CD4-positive, alpha-beta T cell treated with Interleukin-10 for 1 hour (primary cell): ENCODE measurements around the gene FAM118A.
"Not testable (repeated sequence)": the region's sequence is repeated elsewhere in the genome, so short reads cannot be mapped to it uniquely, and the experiment has no call there.

Experiments used
- DNase-seq: peaks from one replicate; pipeline ENCODE4 v3.0.0-alpha.2; 2020

The FAM118A gene

DNA sequence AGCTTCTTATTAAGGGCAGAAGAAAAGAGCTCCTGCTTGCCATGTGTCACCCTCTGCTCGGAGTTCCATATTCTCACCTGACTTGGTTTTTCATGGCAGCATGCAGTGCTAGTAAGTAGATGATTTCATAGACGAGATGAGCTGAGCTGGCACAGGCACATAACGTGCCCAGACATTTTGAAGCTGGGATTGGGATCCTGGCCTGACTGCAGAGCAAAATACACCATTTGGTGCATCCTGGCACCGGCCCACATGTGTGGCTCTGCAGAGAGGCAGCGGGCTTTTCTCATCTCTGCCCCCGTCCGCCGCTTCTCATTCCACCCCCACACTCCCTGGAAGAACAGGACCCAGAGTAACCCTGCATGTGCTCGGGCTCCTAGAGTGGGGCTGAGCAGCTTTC lies 24.8 kb downstream of the FAM118A start:
- DNase-seq, result no peak

DNA sequence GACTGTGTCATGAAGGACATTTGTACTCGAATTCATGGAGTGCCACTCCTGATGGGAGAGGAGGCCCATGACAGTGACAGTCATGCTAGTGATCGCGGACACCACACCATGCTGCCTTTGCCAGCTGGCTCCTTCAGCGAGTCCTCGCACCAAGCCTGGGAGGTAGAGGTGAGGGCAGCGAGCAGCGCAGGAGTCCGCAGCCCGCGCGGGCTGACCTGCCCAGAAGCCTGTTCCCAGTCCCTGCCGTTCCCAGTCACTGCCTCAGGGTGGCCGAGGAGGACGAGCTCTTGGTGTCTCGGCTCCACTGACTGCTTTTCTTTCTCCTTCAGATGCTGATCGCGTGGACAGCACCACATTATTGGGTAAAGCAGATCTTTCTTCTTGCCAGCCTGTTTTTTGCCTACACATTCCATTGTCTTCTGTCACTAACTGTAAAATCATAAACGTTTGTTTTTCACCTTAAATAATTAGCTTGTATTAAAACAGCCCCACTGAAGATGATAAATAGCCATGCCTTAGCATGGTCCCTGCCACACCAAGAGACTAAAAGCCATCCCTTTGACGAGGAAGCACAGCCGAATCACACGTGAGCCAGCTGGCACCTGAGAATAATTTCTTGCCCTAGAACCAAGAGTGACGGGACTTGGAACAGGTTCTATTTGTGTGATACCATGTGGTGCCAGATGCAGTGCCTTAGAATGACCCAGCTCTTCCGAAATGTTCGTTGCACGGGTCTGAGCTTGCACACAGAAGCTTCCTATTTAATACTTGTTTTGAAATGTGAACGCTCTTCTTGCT lies 25.5 kb downstream of the FAM118A start:
- no peak for DNase-seq

DNA sequence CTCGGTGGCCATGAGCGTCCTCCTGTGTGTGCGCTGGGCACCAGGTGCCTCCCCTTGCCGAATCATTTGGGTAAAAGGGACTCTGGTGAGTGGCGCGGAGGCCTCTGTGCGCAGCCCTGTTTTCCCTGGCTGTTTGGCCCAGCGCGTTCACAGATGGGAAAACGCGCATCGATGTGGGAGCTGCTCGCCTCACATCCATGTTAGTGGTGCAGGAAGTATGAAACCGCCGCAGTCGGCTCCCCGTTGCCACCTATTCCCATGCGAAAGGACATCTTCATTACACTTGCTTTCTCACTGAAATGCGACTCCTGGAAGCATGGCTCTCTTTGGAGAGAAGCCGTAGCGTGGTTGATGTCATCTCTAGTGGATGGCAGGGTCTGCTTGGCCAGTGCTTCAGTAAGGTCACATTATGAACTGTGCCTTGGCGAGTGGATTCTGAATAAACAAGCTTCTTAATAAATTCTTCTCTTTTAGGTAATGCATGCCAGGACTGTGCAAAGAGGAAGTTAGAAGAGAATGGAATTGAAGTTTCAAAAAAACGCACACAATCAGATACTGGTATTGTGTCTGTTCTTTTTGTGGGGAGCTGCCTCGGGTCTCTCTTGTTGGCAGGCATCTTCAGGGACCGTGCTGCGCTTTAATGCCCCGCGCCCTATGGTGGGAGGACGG lies 26.3 kb downstream of the FAM118A start:
- no peak for DNase-seq

DNA sequence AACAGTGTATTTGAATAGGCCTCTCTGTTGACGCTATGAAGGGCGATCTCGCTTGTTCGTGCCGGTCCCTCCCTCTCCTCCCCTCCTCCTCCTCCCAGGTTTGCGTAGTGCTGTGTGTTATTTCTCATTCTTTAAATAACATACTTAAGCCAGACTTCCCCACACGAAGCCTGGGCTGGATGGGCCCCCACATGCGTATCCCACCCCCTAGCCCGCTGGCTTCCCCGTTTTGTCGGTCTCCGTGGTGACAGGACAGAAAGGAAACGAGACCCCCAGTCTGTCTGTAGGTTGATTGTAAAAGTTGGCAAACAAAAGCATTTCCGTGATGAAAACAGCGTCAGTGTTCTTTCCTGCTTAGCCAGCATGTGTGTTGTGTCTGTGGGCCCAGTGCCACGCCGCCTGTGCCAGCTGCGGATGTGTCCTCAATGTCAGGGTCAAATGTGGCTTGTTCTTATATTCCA lies 27.3 kb downstream of the FAM118A start:
- peak; percentile 28 for DNase-seq

DNA sequence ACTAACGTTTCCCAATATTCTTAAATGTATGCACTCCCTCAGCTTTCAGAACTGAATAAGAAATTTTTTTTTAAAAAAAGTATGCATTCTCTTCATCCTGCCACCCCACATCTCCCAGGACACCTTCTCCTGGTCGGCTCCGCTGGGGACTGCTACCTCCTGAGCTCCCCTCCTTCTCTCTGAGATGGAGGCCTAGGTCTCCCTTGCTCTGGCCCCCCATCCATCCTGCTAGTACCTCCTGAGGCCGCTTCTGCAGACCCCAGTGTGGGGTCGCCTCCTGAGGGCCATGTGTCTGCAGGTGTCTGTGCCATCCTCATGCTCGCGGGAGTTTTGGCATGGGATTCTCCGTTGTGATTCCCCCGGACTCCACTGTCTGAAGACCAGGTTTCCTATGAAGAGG lies 27.8 kb downstream of the FAM118A start:
- no peak for DNase-seq

DNA sequence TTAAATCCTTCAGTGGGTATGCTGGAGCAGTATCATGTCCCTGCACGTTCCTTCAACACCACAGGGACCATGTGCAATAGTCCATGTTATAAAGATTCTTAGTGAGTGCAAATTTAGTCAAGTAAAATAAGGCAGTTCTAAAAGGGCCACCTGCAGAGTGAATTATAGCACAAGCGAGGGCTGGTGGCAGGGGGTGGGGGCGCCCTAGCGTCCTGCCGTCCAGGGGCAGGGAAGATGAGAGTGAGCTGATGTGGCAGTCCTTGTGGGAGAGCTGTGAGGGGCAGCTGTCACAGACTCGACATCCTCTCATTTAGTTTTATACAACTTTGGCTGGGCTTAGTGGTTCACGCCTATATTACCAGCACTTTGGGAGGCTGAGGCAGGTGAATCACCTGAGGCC lies 29.1 kb downstream of the FAM118A start:
- DNase-seq, result no peak

DNA sequence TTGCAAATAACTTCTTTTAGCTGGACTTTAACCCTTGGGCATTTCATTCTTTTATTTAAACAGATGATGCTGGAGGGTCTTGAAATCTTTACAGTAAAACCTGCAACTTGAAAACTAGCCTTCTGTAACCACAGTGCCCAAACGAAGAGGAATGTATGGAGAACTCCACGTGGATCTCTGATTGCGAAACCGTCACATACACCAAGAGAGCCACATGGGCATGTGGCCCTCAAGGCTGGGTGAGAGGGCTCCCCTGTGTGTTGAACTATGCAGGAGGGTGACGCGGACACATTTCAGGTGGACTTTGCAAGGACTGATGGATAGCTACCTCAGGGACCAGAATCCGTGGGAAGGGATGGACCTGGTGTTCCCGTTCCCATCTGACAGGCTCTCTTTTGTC lies 30.6 kb downstream of the FAM118A start:
- no peak for DNase-seq

DNA sequence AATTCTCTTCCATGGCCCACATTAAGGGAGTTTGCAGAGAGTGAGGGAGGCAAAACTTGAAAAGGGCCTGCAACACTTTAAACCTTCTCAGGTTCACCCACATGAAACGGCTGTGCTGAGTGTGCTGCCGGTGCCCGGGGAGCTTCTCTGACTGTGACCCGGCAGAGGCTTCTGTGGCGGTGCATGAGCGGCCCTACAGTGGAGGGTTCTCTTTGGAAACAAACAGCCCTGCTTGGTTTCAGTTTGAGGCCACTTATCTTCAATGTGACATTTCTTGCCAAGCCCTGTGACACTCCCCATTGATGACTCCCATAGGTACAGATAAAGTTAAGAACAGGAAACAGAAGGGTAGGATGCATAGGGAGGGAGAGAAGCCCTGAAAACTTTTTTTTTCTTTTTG lies 31.8 kb downstream of the FAM118A start:
- DNase-seq, result peak; percentile 51

DNA sequence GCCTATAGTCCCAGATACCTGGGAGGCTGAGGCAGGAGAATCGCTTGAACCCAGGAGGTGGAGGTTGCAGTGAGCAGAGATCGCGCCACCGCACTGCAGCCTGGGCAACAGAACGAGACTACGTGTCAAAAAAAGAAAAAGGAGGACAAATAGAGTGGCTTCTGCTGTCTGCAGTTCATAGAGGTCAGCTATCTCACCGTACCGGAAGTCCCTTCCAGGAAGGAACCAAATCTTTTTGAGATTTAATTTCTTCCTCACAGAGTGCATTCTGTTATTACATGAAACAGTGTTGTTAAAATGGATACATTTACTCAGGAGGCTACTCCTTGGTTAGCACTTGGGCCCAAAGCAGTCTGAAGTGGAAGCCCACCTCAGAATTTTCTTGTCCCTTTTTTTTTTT lies 33.4 kb downstream of the FAM118A start:
- DNase-seq, result no peak

DNA sequence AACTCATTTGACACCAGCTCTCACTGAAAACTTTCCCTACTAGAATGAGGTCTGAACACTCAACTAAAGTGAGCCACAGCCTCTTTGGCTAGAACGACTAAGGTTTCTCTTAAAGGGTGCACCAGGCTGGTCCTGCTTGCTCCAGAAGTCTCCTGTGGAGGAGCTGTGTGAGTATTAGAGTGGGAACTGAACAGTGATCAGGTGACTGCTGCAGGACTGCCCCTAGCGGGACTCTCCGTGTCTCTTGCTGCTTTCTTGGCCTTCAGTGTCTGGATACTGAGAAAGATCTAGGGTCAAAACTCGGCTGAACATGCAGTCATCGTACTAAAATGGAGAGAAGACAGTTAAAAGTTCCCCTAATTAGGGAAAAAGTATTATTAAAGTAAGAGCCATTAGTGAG lies 34.6 kb downstream of the FAM118A start:
- no peak for DNase-seq

DNA sequence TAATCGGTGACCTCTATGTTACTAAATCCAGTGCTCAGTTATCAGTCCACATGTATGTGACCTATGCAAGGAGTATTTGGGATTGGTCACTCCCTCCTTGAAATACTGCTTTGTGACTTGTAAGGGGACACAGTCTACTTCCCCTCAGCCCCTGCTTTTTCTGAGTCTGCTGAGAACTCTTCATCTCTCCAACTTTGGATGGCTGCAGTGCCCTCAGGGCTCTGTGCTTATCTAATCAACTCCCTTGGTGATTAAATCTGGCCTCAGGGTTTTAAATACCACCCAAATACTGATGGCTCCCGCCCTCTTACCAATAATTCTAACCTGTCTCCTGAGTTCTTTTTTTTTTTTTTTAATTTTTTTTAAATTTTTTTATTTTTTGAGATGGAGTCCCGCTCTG lies 40.2 kb downstream of the FAM118A start:
- no peak for DNase-seq

DNA sequence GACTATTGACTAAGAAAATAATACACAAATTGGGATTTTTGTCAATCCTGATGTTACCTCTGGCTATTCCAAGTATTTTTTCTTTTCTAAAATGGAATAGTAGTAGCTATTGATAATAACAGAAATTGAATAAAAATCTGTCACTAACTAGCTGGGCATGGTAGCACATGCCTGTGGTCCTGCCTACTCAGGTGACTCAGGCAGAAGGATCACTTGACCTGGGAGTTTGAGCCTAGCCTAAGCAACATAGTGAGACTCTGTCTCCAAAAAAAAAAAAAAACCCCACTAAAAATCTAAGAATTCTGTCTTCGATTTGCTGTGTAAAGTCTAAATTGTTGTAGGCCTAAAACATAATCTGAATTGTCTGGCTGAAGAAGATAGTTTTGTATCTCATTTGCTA lies 42.2 kb downstream of the FAM118A start:
- DNase-seq, result no peak

DNA sequence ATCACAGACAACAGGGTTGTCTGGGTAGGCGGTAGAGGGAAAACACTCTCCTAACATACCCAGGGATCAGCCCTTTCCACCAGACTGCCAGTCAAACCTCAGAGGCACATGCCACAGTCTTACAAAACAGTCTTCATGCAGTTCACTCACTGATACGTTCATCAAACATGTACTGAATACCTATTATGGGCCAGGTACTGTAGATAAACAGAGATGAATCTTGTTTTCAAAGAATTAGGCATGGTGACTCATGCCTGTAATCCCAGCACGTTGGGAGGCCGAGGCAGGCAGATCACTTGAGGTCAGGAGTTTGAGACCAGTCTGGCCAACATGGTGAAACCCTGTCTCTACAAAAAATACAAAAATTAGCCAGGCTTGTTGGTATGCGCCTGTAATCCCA lies 43.0 kb downstream of the FAM118A start:
- not testable (repeated sequence) for DNase-seq

DNA sequence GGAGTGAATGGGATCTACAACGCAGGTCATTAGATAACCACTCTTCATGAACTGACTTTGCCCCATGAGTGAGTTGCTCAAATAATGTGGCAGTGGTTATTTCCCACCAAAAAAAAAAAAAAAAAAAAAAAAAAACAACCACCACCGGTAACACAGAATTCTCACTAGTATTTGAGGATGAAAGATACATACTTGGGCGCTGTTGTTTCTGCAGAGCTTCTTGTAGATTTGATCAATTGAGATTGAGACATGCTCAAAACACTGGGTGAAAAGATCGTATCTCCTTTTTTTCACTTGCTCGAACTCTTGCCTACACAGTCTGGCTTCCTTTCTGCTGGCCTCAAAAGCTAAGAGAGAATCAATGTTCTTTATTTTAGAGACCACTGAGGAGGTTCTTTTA lies 44.1 kb downstream of the FAM118A start:
- no peak for DNase-seq

DNA sequence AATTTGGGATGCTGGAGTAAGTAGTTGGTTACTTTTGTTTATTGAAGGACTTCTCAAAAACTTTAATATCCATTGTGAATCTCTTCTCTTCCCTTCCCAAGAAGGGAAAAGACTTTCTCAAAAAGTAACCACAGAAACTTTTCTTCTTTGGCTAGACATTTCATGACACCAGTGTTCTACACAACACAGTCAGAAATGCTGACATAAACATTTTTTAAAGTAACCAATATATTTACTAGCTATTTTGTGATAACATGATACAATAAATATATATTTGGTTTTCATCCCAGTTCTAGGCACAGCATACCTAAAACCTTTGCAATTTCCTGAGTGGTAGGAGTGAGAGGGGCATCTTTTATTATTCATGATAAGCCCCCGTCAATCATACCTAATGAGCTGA lies 47.8 kb downstream of the FAM118A start:
- DNase-seq, result no peak

DNA sequence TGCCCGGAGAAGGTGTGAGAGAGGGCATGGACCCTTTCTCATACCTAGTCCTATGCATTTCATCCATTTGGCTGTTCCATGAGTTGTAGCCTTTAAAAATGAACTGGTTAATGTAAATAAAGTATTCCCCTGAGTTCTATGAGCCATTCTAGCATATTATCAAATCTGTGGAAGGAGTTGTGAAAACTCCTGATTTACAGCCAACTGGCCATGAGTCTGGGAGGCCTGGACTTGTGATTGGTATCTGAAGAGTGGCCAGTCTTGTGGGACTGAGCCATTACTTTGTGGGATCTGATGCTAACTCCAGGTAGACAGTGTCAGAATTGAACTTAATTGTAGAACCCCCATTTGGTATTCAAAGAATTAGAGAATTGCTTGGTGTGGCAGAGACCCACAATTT lies 48.4 kb downstream of the FAM118A start:
- no peak for DNase-seq

DNA sequence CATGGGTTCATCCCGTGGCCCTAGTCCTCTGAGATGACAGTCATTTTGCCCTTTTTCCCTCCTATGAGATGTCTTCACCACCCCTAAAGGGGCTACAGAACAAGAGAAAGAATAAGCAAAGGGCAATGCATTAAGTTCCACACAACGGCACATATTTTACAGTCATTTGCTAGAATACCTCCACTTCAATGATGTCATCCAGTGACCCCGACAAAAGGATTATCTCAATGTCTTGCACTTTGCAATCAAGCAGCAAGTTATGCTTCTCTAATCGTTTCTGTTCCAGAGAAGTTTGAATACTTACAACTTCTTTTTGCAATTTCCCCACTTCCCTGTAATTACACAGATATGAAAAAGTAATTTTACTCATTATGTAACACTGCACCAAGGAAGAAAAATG lies 49.9 kb downstream of the FAM118A start:
- no peak for DNase-seq

DNA sequence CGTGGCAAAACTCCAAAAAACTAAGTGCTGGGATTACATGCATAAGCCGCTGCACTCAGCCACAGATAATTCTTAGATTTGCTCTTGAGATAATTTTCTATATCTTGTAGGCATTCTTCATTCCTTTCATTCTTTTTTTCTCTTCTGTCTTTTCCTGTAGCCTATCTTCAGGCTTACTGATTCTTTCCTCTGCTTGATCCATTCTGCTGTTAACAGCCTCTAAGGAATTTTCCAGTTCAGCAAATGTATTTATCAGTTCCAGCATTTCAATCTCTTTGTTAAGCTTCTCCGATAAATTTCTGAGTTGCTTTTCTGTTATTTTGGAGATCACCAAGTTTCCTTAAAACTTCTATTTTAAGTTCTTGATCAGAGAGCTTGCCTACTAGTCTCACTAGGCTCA lies 57.0 kb downstream of the FAM118A start:
- no peak for DNase-seq

DNA sequence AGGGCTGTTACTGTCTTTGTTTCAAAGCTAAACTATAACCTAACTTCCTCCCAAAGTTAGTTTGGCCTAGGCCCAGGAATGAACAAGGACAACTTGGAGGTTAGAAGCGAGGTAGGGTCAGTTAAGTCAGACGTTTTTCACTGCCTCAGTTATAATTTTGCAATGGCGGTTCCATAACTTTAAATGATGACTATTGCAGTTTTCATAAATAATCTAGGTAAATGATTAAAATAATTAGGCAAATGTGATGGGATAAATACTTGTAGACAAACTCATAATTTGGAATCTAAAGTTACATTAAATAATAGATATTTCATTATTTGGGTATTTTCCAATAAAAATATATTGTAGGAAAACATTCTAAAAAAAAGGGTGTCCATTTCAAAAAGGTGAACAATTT lies 63.9 kb downstream of the FAM118A start:
- not testable (repeated sequence) for DNase-seq

DNA sequence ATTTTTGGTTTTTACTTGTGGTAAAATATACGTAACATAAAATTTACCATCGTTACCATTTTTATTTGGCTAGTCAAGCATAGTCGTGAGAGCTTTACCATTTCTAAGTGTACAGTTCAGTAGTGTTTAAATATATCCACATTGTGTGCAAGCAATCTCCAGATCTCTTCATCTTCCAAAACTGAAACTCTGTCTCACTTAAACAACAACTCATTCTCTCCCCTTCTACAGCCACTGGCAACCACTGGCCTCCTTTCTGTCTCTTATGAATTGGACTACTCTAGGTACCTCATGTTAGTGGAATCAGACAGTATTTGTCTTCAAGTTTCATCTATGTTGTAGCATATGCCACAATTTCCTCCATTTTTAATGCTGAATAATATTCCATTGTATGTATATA lies 66.3 kb downstream of the FAM118A start:
- DNase-seq, result no peak

DNA sequence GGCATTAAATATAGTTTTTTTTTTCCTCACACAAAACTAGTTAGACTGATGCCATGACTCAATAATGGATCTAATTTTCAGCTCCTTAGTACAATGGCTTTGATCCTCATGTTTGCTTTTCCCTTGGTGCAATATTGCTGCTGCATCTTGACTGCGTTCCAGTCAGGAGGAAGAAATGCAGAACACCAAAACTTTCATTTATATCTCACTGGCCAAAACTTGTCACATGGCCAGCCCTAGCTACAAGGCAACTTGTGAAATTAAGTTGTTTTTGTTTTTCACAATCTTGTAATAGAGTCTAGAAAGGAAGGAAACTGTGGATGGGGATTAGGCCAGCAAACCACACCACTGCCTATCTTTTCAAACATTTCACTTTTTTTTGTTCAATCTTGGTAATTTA lies 67.0 kb downstream of the FAM118A start:
- DNase-seq, result no peak

DNA sequence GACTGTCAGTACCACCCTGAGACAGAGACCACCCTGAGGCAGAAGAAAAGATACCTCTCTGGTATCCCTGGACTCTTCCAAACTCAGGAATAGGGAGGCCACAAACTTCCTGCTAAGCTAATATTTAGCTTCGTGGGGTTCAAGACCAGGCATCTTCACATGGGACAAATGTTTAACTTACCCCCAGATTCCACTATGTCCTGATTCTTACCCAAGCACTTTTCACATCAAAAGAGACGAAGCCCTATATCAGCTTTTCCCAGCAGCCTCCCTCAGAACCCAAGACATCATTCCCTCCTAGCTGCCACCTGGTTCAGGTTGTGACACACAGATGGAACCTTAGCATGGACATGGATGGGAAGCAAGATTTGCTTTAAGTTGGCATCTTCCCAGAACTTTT lies 71.6 kb downstream of the FAM118A start:
- DNase-seq, result no peak

DNA sequence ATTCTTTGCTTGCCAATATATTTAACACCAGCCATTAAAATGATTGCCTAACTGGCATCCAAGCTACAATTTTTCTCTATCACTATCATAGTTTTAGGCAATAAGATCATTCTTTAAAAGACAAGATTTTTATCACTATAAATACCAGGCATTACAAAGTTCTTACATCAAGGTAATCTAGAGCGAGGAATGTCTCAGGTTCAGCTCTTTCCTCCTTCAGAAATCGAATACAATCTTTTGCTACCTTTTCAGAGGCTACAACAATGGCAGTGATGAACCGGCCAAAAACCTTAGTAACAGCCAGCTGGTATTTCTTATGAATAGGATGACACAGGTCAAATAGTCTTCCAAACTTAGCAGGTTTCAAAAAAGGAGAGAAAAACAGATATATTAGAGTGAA lies 79.8 kb downstream of the FAM118A start:
- DNase-seq, result no peak
